Vagina (tissue), 2 donors: Measurements from ENCODE around the gene MEG3.

ENCODE experiments used
- POLR2A ChIP-seq, 2 donors: fragments of 450-650 bp; IDR thresholded peaks; one replicate each; pipeline ENCODE4 v1.6.1; 2017; ENCODE audit warnings: antibody characterized with exemption in 2 of 2, mild to moderate bottlenecking in 2 of 2, moderate library complexity in 2 of 2
- POLR2AphosphoS5 ChIP-seq, 2 donors: sonication (generic); formaldehyde crosslinking; IDR thresholded peaks; one replicate each; pipeline ENCODE4 v1.9.0; 2017; ENCODE audit warnings: antibody characterized with exemption in 2 of 2, mild to moderate bottlenecking in 2 of 2, low read depth in 1 of 2; ENCODE audit not compliant: insufficient read depth in 1 of 2
- TF ChIP-seq, protein P1 (sequence below), 3 experiments: fragments of 450-650 bp in 2 of 3; fragments of 200-600 bp in 1 of 3; sonication (generic) in 1 of 3; IDR thresholded peaks; one replicate each; pipeline ENCODE4 v1.5.1; 2017 to 2019; ENCODE audit warnings: antibody characterized with exemption in 3 of 3, mild to moderate bottlenecking in 2 of 3, moderate library complexity in 2 of 3

DNA sequence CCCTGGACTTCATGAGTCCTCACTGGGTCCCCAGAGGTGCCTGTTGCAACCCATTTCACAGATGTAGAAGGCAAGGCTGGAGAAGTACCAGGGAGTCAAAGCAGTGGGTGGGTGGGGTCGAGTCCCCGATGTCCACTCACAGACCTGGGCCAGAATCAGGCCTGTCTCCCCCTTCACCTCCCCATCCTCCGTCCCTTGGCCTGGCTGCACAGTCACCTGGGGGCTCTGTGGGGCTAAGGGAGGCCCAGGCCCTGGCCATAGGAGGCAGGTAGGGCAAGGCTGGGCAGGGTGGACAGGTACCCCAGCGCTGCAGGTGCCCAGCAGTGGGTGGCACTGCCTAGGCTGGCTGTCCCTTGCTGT lies 48.1 kb downstream of the MEG3 start:
- TF ChIP-seq, protein P1, sequence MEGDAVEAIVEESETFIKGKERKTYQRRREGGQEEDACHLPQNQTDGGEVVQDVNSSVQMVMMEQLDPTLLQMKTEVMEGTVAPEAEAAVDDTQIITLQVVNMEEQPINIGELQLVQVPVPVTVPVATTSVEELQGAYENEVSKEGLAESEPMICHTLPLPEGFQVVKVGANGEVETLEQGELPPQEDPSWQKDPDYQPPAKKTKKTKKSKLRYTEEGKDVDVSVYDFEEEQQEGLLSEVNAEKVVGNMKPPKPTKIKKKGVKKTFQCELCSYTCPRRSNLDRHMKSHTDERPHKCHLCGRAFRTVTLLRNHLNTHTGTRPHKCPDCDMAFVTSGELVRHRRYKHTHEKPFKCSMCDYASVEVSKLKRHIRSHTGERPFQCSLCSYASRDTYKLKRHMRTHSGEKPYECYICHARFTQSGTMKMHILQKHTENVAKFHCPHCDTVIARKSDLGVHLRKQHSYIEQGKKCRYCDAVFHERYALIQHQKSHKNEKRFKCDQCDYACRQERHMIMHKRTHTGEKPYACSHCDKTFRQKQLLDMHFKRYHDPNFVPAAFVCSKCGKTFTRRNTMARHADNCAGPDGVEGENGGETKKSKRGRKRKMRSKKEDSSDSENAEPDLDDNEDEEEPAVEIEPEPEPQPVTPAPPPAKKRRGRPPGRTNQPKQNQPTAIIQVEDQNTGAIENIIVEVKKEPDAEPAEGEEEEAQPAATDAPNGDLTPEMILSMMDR (IDR thresholded peaks at IDR 0.05): no peak
- no peak for TF ChIP-seq POLR2AphosphoS5 (IDR thresholded peaks at IDR 0.05; ENCODE audit: insufficient read depth in 1 of 2, low read depth in 1 of 2)
- no peak for TF ChIP-seq POLR2A (IDR thresholded peaks at IDR 0.05)
